IMR-90 (cell line): ENCODE data around the gene ERCC4. TPM values are rescaled to one million over a fixed set of nuclear protein-coding genes. Genes with fewer than 3 reads are reported as not detected.

Experiments
- ATAC-seq: fragments of 200-7000 bp; cut with Tn5 transposase; 2 replicates; pipeline ENCODE4 v1.9.1; 2020; ENCODE audit warnings: low read depth, mild to moderate bottlenecking, moderate library complexity
- BruUV-seq: library from RNA; stranded (reverse); fragments of 400-500 nt; replicated peaks from 2 replicates; lab custom pipeline; 2021; lab: Mats Ljungman, UMichigan
- CTCF ChIA-PET: fragments of 300-600 bp; formaldehyde crosslinking; extraction: SDS; loops from one replicate; lab custom pipeline; 2021; ENCODE audit warnings: antibody characterized with exemption; lab: Yijun Ruan, JAX
- POLR2A ChIA-PET: fragments of 300-600 bp; sonication (Branson Sonifier 250); formaldehyde crosslinking; loops from one replicate; lab custom pipeline; 2022; ENCODE audit warnings: antibody characterized with exemption; ENCODE audit not compliant: unreplicated experiment; lab: Charles Lee
- DNase-seq: peaks from one replicate; pipeline ENCODE4 v3.0.0; 2013
- H2AFZ ChIP-seq: replicated peaks from 2 replicates; pipeline ENCODE3; 2013; ENCODE audit warnings: low read length, mild to moderate bottlenecking; ENCODE audit not compliant: poor library complexity
- H2AK5ac ChIP-seq: 2 replicates; pipeline ENCODE4 v1.6.1; 2013; ENCODE audit warnings: low read depth, low read length, inconsistent platforms
- H2AK9ac ChIP-seq: replicated peaks from 2 replicates; pipeline ENCODE3; 2013; ENCODE audit warnings: mild to moderate bottlenecking, low read depth, low read length, moderate library complexity; ENCODE audit not compliant: poor library complexity
- H2BK120ac ChIP-seq: 2 replicates; pipeline ENCODE4 v1.6.1; 2013; ENCODE audit warnings: low read depth, low read length, inconsistent platforms
- H2BK15ac ChIP-seq: 3 replicates; pipeline ENCODE4 v1.6.1; 2013; ENCODE audit warnings: low read depth, low read length, inconsistent platforms
- H2BK20ac ChIP-seq: 2 replicates; pipeline ENCODE4 v1.6.1; 2013; ENCODE audit warnings: low read depth, mild to moderate bottlenecking, inconsistent platforms, low read length, moderate library complexity
- H2BK5ac ChIP-seq: 2 replicates; pipeline ENCODE4 v1.6.1; 2013; ENCODE audit warnings: mild to moderate bottlenecking, low read depth, low read length, inconsistent platforms; ENCODE audit not compliant: poor library complexity, severe bottlenecking
- H3K14ac ChIP-seq: replicated peaks from 2 replicates; pipeline ENCODE4 v1.6.1; 2013; ENCODE audit warnings: low read depth, low read length, inconsistent platforms
- H3K18ac ChIP-seq: 2 replicates; pipeline ENCODE4 v1.6.1; 2013; ENCODE audit warnings: low read depth, low read length, control low read depth
- H3K23ac ChIP-seq: 2 replicates; pipeline ENCODE4 v1.6.1; 2013; ENCODE audit warnings: low read depth, low read length, inconsistent platforms
- H3K27ac ChIP-seq: 2 replicates; pipeline ENCODE4 v1.5.1; 2013; ENCODE audit warnings: mild to moderate bottlenecking, control low read depth, low read length; ENCODE audit not compliant: insufficient read depth
- H3K27me3 ChIP-seq: 2 replicates; pipeline ENCODE4 v1.6.1; 2013; ENCODE audit warnings: low read length; ENCODE audit not compliant: control insufficient read depth, insufficient read depth
- H3K36me3 ChIP-seq: 2 replicates; pipeline ENCODE4 v1.6.1; 2013; ENCODE audit warnings: low read length, mixed read lengths; ENCODE audit not compliant: control insufficient read depth, insufficient read depth
- H3K4ac ChIP-seq: 2 replicates; pipeline ENCODE4 v1.6.1; 2013; ENCODE audit warnings: low read depth, low read length, inconsistent platforms
- H3K4me1 ChIP-seq: 2 replicates; pipeline ENCODE4 v1.6.1; 2013; ENCODE audit warnings: low read length, mixed read lengths; ENCODE audit not compliant: control insufficient read depth, insufficient read depth
- H3K4me2 ChIP-seq: 2 replicates; pipeline ENCODE4 v1.6.1; 2013; ENCODE audit warnings: low read depth, mild to moderate bottlenecking, control low read depth, low read length, moderate library complexity
- H3K4me3 ChIP-seq: 2 replicates; pipeline ENCODE4 v1.5.1; 2013; ENCODE audit warnings: low read depth, mild to moderate bottlenecking, control low read depth, low read length, moderate library complexity; ENCODE audit not compliant: insufficient read depth
- H3K56ac ChIP-seq: 2 replicates; pipeline ENCODE4 v1.6.1; 2013; ENCODE audit warnings: low read length, inconsistent platforms; ENCODE audit not compliant: insufficient read depth; ENCODE audit errors: extremely low read depth
- H3K79me1 ChIP-seq, 2 experiments: 2 replicates each; pipeline ENCODE4 v1.6.1; 2013; ENCODE audit warnings: low read length in 2 of 2, inconsistent platforms in 1 of 2, low read depth in 1 of 2
- H3K9ac ChIP-seq: 2 replicates; pipeline ENCODE4 v1.6.1; 2013; ENCODE audit warnings: low read depth, low read length, control low read depth
- H3K9me1 ChIP-seq: 2 replicates; pipeline ENCODE4 v1.6.1; 2013; ENCODE audit warnings: low read length, inconsistent platforms; ENCODE audit not compliant: insufficient read depth
- H3K9me3 ChIP-seq: 2 replicates; pipeline ENCODE4 v1.6.1; 2013; ENCODE audit warnings: low read length; ENCODE audit not compliant: control insufficient read depth, insufficient read depth
- H4K20me1 ChIP-seq: 2 replicates; pipeline ENCODE4 v1.6.1; 2013; ENCODE audit warnings: low read length, inconsistent platforms; ENCODE audit not compliant: insufficient read depth
- H4K5ac ChIP-seq: 2 replicates; pipeline ENCODE4 v1.6.1; 2013; ENCODE audit warnings: mild to moderate bottlenecking, low read depth, low read length, control low read depth
- H4K8ac ChIP-seq, 2 experiments: 2 replicates each; pipeline ENCODE4 v1.6.1; 2013; ENCODE audit warnings: low read depth in 2 of 2, low read length in 2 of 2, control low read depth in 1 of 2, inconsistent platforms in 1 of 2
- H4K91ac ChIP-seq: 2 replicates; pipeline ENCODE4 v1.6.1; 2013; ENCODE audit warnings: low read depth, low read length, inconsistent platforms; ENCODE audit not compliant: insufficient read depth
- BHLHE40 ChIP-seq: fragments of 150-350 bp; IDR thresholded peaks from 2 replicates; pipeline ENCODE4 v1.6.1; 2016; ENCODE audit warnings: mild to moderate bottlenecking, low read depth, low read length
- CEBPB ChIP-seq: IDR thresholded peaks from 2 replicates; pipeline ENCODE4 v1.6.1; 2012; ENCODE audit warnings: low read depth, low read length, improper control_type of control experiment
- MAFK ChIP-seq: IDR thresholded peaks from 2 replicates; pipeline ENCODE4 v1.6.1; 2012; ENCODE audit warnings: low read depth, low read length, improper control_type of control experiment
- MXI1 ChIP-seq: IDR thresholded peaks from 2 replicates; pipeline ENCODE4 v1.6.1; 2012; ENCODE audit warnings: low read depth, mild to moderate bottlenecking, low read length, moderate library complexity, borderline replicate concordance
- NFE2L2 ChIP-seq: fragments of 150-350 bp; IDR thresholded peaks from 2 replicates; pipeline ENCODE4 v1.6.1; 2016; ENCODE audit warnings: low read depth, mild to moderate bottlenecking, low read length
- RFX5 ChIP-seq: IDR thresholded peaks from 2 replicates; pipeline ENCODE4 v1.8.0; 2012; ENCODE audit warnings: low read depth, mild to moderate bottlenecking, low read length, moderate library complexity
- SMC3 ChIP-seq: fragments of 150-350 bp; IDR thresholded peaks from 2 replicates; pipeline ENCODE4 v1.6.1; 2016; ENCODE audit warnings: low read depth, mild to moderate bottlenecking, antibody characterized with exemption, low read length, moderate library complexity
- WGBS, 2 experiments: methylation state at CpG; one replicate each; pipeline versions ENCODE4 v1.1.5 to v1.1.7; 2013; ENCODE audit warnings: missing lambda C conversion rate in 2 of 2; ENCODE audit not compliant: insufficient read length in 1 of 2; ENCODE audit errors: extremely low coverage in 2 of 2; 5-methylcytosine and 5-hydroxymethylcytosine counted together
- dilution Hi-C: fragments of 300-500 bp; cut with HindIII; formaldehyde crosslinking; loops from one replicate; pipeline ENCODE4 v1.14.3; 2018; ENCODE audit warnings: low sequenced_read_pairs; ENCODE audit not compliant: unreplicated experiment
- in situ Hi-C: fragments of 300-500 bp; cut with MboI; formaldehyde crosslinking; loops from 3 replicates; pipeline ENCODE4 v1.14.3; 2019; ENCODE audit warnings: low sequenced_read_pairs, inconsistent platforms, mixed read lengths
- intact Hi-C: fragments of 100-400 bp; cut with micrococcal nuclease; formaldehyde crosslinking; loops from 2 replicates; pipeline ENCODE4 v1.10.0; 2022
- polyA plus RNA-seq, 3 experiments: library from polyadenylated mRNA; depleted of rRNA; stranded (reverse); fragments of >200 nt; gene quantifications; 2 replicates each; pipeline ENCODE4 v1.2.3, GENCODE V29; 2012; ENCODE audit warnings: low replicate concordance in 1 of 3
- total RNA-seq: library from RNA; depleted of rRNA; stranded (reverse); fragments of >200 nt; gene quantifications from 2 replicates; pipeline ENCODE4 v1.2.3, GENCODE V29; 2012
- TF ChIP-seq, protein P1 (sequence below): fragments of 150-350 bp; IDR thresholded peaks from 2 replicates; pipeline ENCODE4 v1.6.1; 2016; ENCODE audit warnings: low read depth, mild to moderate bottlenecking, low read length, moderate library complexity, borderline replicate concordance
- TF ChIP-seq, protein P2 (sequence below): conservative IDR thresholded peaks from 2 replicates; pipeline ENCODE4 v1.5.1; 2012; ENCODE audit warnings: mild to moderate bottlenecking, low read depth, low read length, improper control_type of control experiment

Gene ERCC4
- total and polyA plus RNA-seq, 2 of the 4 experiments (the other 2 are of a cell fraction): 2.9 to 19.2 TPM

DNA sequence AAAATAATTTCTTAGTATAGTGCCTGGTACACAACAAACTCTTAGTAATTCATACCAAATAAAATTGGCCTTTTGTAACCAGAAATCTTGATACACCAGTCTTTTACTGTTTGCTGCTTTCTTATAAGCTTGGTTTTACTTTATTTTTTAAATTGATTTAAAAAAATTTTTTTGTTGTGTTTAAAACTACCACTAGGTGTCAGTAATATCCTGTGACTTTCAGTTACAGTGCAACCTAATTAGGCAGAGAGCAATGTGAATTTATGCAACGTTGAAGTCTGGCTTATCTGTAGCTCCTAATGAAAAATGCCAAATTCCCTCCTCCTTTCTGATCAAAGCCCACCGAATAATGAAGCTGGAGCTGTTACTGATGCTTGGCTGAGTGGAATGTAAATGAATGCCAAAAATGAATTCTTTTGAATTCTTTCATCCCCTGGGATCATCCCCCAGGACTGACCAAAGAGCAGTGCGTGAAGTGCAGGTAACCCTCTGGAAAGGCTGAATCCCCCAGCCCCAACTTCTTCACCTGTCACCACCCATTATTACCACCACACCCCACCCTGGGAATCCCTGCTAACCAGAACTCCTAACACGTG, 3.8 kb downstream of the ERCC4 start (continued):
- TF ChIP-seq NFE2L2: no peak

DNA sequence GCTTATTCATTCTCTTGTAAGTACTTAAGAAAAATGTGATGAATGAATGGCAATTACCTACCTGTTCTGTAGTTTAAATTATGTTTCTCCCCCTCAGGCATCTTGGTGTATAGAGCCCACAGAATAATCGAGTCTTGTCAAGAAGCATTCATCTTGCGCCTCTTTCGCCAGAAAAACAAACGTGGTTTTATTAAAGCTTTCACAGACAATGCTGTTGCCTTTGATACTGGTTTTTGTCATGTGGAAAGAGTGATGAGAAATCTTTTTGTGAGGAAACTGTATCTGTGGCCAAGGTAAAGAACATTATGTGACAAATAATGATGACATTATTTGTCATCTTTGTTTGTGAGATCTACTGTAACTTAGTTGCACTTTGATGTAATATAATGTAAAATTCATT, 6.5 kb downstream of the ERCC4 start:
- no peak overlapping the region for H2AK9ac ChIP-seq
- DNase-seq (no peak), ATAC-seq (no peak)
- no peak overlapping the region for H3K14ac ChIP-seq
- no peak overlapping the region for H2AFZ ChIP-seq
- H3K4me1 ChIP-seq: no peaks in the 10 kb centered on the region
- H3K27me3 ChIP-seq: no peaks in the 10 kb centered on the region
- no peak overlapping the region for H2AK5ac ChIP-seq
- WGBS, 2 experiments: 93% methylated on average over 4 of the region's 4 CpGs; no CpG with 5 or more reads in 1 of the 2 experiments
- H2BK5ac ChIP-seq: no peak overlapping the region
- in situ Hi-C loops: loop anchor here (10.0 kb wide), 2 partner anchors 318 to 358 kb away; no protein-coding TSS in a partner anchor
- CTCF ChIA-PET: no interaction called here
- H3K36me3 ChIP-seq: peaks cover 5% of the 10 kb centered on the region
- no peak overlapping the region for H2BK20ac ChIP-seq
- intact Hi-C loops: no loop called here
- no peaks in the 10 kb centered on the region for H3K9me3 ChIP-seq
- H3K27ac ChIP-seq: no peak overlapping the region
- no peak overlapping the region for H4K91ac ChIP-seq
- no peak overlapping the region for H3K4ac ChIP-seq
- H2BK120ac ChIP-seq: no peak overlapping the region
- H3K23ac ChIP-seq: no peak overlapping the region
- no peak overlapping the region for H3K4me3 ChIP-seq
- no peak overlapping the region for H3K56ac ChIP-seq
- dilution Hi-C loops: no loop called here
- POLR2A ChIA-PET: no interaction called here
- no peaks in the 10 kb centered on the region for H4K20me1 ChIP-seq
- H3K79me1 ChIP-seq: peaks cover 5 to 6% of the 10 kb centered on the region in 2 experiments; a peak in 3 of 4 replicates
- no TSS peak for BruUV-seq
- H4K5ac ChIP-seq: no peak overlapping the region
- TF ChIP-seq, protein P1, sequence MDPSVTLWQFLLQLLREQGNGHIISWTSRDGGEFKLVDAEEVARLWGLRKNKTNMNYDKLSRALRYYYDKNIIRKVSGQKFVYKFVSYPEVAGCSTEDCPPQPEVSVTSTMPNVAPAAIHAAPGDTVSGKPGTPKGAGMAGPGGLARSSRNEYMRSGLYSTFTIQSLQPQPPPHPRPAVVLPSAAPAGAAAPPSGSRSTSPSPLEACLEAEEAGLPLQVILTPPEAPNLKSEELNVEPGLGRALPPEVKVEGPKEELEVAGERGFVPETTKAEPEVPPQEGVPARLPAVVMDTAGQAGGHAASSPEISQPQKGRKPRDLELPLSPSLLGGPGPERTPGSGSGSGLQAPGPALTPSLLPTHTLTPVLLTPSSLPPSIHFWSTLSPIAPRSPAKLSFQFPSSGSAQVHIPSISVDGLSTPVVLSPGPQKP: no peak
- TF ChIP-seq, protein P2, sequence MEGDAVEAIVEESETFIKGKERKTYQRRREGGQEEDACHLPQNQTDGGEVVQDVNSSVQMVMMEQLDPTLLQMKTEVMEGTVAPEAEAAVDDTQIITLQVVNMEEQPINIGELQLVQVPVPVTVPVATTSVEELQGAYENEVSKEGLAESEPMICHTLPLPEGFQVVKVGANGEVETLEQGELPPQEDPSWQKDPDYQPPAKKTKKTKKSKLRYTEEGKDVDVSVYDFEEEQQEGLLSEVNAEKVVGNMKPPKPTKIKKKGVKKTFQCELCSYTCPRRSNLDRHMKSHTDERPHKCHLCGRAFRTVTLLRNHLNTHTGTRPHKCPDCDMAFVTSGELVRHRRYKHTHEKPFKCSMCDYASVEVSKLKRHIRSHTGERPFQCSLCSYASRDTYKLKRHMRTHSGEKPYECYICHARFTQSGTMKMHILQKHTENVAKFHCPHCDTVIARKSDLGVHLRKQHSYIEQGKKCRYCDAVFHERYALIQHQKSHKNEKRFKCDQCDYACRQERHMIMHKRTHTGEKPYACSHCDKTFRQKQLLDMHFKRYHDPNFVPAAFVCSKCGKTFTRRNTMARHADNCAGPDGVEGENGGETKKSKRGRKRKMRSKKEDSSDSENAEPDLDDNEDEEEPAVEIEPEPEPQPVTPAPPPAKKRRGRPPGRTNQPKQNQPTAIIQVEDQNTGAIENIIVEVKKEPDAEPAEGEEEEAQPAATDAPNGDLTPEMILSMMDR: no peak
- no peak for TF ChIP-seq CEBPB
- no peak for TF ChIP-seq BHLHE40
- TF ChIP-seq MXI1: no peak
- no peak for TF ChIP-seq NFE2L2
- no peak for TF ChIP-seq RFX5
- no peak for TF ChIP-seq SMC3
- no peak for TF ChIP-seq MAFK
- H3K9ac ChIP-seq: no peak overlapping the region
- no peak overlapping the region for H3K4me2 ChIP-seq
- no peak overlapping the region for H4K8ac ChIP-seq
- H2BK15ac ChIP-seq: no peak overlapping the region
- no peak overlapping the region for H3K18ac ChIP-seq
- H3K9me1 ChIP-seq: no peaks in the 10 kb centered on the region
